ENCODE measurements around the gene CALU.

The CALU gene

DNA sequence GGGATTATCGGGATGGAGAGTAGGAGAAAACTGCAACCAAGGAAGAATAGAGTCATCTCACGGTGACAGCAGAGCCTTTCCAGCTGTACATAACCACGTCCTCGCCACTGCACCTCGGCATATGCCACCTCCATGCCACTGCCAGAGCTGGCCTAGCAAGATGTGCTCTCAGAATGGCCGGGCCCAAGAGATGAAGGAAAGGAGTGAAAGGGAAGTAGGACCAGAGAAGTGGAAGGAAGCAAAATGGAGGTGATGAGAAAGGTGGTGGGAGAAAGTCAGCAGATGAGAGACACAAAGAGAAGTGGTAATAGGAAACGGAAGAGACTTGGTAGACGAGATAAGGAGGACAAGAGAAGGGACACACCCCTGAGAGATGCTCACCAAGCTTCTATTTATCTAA, 8.0 kb upstream of the CALU start:
- Histone ChIP-seq H3K4me2 (ENCODE audit: low read length) (no peak overlapping the region), H3K27ac (no peak overlapping the region), H3K4me1 (no peaks in the 10 kb centered on the region), H2AFZ (no peak overlapping the region), H3K79me2 (no peaks in the 10 kb centered on the region), H3K36me3 (ENCODE audit: control insufficient read depth, insufficient read depth, low read length) (no peaks in the 10 kb centered on the region), H3K4me3 (ENCODE audit: low read depth, low read length) (no peak overlapping the region), H3K9ac (no peak overlapping the region), H3K27me3 (ENCODE audit: control insufficient read depth, insufficient read depth, low read length) (no peaks in the 10 kb centered on the region), H3K9me3 (ENCODE audit: control insufficient read depth, low read length) (no peaks in the 10 kb centered on the region)
- TF ChIP-seq, protein P1, sequence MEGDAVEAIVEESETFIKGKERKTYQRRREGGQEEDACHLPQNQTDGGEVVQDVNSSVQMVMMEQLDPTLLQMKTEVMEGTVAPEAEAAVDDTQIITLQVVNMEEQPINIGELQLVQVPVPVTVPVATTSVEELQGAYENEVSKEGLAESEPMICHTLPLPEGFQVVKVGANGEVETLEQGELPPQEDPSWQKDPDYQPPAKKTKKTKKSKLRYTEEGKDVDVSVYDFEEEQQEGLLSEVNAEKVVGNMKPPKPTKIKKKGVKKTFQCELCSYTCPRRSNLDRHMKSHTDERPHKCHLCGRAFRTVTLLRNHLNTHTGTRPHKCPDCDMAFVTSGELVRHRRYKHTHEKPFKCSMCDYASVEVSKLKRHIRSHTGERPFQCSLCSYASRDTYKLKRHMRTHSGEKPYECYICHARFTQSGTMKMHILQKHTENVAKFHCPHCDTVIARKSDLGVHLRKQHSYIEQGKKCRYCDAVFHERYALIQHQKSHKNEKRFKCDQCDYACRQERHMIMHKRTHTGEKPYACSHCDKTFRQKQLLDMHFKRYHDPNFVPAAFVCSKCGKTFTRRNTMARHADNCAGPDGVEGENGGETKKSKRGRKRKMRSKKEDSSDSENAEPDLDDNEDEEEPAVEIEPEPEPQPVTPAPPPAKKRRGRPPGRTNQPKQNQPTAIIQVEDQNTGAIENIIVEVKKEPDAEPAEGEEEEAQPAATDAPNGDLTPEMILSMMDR (IDR thresholded peaks at IDR 0.05) = no peak

DNA sequence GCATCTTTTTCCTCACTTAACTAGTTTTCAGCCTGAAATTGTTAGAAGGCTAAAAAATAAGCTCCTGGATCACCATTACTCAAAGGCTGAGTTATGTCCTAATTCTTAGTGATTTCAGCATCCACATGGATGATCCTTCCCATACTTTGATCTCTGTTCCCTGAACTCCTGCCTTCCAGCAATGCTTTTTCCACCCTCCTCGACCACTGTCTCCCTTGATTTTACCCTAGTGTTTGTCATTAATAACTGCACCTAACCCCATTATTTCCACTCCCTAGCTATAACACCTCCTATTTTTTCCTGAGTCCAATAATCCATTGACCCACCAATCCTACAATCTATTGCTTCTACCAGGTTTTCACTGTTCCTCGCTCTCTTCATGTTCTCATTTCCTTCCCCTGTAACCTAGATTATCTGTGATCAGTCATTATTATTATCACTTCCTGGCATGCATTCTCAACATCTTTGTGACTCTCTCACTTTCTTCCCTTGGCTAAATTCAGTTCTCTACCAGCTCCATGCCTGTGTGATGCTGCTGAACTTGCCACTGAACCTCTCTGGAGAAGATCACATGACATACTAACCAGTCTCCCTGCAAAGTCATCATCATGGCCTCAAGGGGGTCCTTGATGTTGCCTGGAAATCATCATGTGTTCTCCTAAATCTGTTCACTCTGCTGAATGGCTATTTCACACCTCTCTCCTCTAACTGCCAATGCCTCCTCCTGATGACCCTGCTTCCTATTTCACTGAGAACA, 6.5 kb upstream of the CALU start:
- H3K79me2 ChIP-seq = no peaks in the 10 kb centered on the region
- H3K27ac ChIP-seq = no peak overlapping the region
- H3K4me3 ChIP-seq (ENCODE audit: low read depth, low read length) = no peak overlapping the region
- H3K9me3 ChIP-seq (ENCODE audit: control insufficient read depth, low read length) = no peaks in the 10 kb centered on the region
- H3K4me1 ChIP-seq = no peaks in the 10 kb centered on the region
- TF ChIP-seq, protein P1 (IDR thresholded peaks at IDR 0.05) = no peak
- no peak overlapping the region for H2AFZ ChIP-seq
- no peaks in the 10 kb centered on the region for H3K27me3 ChIP-seq (ENCODE audit: control insufficient read depth, insufficient read depth, low read length)
- H3K36me3 ChIP-seq (ENCODE audit: control insufficient read depth, insufficient read depth, low read length) = no peaks in the 10 kb centered on the region
- no peak overlapping the region for H3K4me2 ChIP-seq (ENCODE audit: low read length)
- no peak overlapping the region for H3K9ac ChIP-seq

DNA sequence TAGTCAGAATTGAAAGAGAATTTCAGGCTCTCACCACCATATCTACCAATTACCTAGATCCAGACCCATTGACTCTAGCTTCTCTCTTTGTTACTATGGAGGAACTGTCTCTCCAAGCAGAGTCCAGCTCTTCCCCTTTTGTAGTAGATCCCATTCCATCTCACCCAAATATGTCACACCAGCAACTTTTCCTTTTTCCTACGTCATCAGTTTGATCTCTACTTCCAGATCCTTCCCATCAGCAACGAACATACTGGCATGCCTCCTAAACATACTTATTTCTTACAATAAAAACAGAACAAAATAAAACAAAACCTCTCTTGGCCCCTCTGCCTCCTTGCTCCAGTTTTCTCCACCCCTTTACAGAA, 5.9 kb upstream of the CALU start:
- no peaks in the 10 kb centered on the region for H3K36me3 ChIP-seq (ENCODE audit: control insufficient read depth, insufficient read depth, low read length)
- H3K4me3 ChIP-seq (ENCODE audit: low read depth, low read length) = no peak overlapping the region
- no peak overlapping the region for H3K27ac ChIP-seq
- TF ChIP-seq, protein P1 (IDR thresholded peaks at IDR 0.05) = no peak
- no peaks in the 10 kb centered on the region for H3K79me2 ChIP-seq
- no peaks in the 10 kb centered on the region for H3K4me1 ChIP-seq
- no peak overlapping the region for H3K4me2 ChIP-seq (ENCODE audit: low read length)
- H3K27me3 ChIP-seq (ENCODE audit: control insufficient read depth, insufficient read depth, low read length) = no peaks in the 10 kb centered on the region
- H2AFZ ChIP-seq = no peak overlapping the region
- no peaks in the 10 kb centered on the region for H3K9me3 ChIP-seq (ENCODE audit: control insufficient read depth, low read length)
- H3K9ac ChIP-seq = no peak overlapping the region

DNA sequence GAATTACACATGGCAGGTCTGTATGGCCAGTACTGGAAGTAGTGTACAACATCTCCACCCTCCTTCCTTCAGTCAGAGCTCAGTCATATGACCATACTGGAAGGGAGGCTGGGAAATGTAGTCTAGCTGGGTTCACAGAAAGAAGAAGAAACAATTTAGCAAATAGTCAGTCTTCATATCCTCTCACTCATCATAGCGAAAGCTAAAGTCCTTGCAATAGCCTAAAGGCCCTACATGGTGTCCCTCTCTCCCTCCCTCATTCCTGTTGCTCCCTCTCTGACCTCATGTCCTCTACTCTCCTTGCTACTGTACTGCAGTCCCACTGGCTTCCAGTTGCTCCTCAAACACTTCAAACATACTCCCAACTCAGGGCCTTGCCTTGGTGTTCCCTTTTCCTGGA, 4.3 kb upstream of the CALU start:
- Histone ChIP-seq H3K9ac (no peak overlapping the region), H3K27ac (no peak overlapping the region), H3K9me3 (ENCODE audit: control insufficient read depth, low read length) (no peaks in the 10 kb centered on the region), H3K36me3 (ENCODE audit: control insufficient read depth, insufficient read depth, low read length) (no peaks in the 10 kb centered on the region), H3K4me1 (no peaks in the 10 kb centered on the region), H3K4me2 (ENCODE audit: low read length) (no peak overlapping the region), H3K27me3 (ENCODE audit: control insufficient read depth, insufficient read depth, low read length) (no peaks in the 10 kb centered on the region), H2AFZ (no peak overlapping the region), H3K4me3 (ENCODE audit: low read depth, low read length) (no peak overlapping the region), H3K79me2 (peaks cover 12% of the 10 kb centered on the region)
- TF ChIP-seq, protein P1 (IDR thresholded peaks at IDR 0.05) = no peak

DNA sequence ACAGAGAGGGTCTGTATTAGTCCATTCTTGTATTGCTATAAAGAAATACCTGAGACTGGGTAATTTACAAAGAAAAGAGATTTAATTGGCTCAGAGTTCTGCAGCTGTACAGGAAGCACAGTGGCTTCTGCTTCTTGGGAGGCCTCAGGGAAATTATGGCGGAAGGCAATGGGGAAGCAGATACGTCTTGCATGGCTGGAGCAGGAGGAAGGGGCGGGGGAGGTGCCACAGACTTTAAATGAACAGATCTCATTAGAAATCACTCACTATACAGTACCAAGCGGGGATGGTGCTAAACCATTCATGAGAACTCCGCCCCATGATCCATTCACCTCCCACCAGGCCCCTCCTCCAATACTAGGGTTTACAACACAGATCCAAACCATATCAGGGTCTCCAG, 3.7 kb upstream of the CALU start:
- Histone ChIP-seq H3K27ac (no peak overlapping the region), H3K79me2 (peaks cover 17% of the 10 kb centered on the region), H3K4me2 (ENCODE audit: low read length) (no peak overlapping the region), H3K9ac (no peak overlapping the region), H3K36me3 (ENCODE audit: control insufficient read depth, insufficient read depth, low read length) (no peaks in the 10 kb centered on the region), H3K4me1 (peaks cover 2% of the 10 kb centered on the region), H2AFZ (no peak overlapping the region), H3K4me3 (ENCODE audit: low read depth, low read length) (no peak overlapping the region), H3K27me3 (ENCODE audit: control insufficient read depth, insufficient read depth, low read length) (no peaks in the 10 kb centered on the region), H3K9me3 (ENCODE audit: control insufficient read depth, low read length) (no peaks in the 10 kb centered on the region)
- TF ChIP-seq, protein P1 (IDR thresholded peaks at IDR 0.05) = no peak
